SW480 (cell line): ENCODE measurements around the gene SLC6A18.
"Not testable (repeated sequence)": the region's sequence is repeated elsewhere in the genome, so short reads cannot be mapped to it uniquely, and the experiment has no call there.

ENCODE experiments used
- DNase-seq: peaks from one replicate; pipeline ENCODE4 v3.0.0-alpha.2; 2016; ENCODE audit warnings: low spot score

SLC6A18 gene

GRCh38 chr5:1276930-1277329 lies 51.7 kb downstream of the SLC6A18 start:
- no peak for DNase-seq

GRCh38 chr5:1277331-1277730 lies 52.1 kb downstream of the SLC6A18 start:
- no peak for DNase-seq

- DNase-seq, result no peak
Measured at GRCh38 chr5:1277781-1278180, 52.6 kb downstream of the SLC6A18 start.

GRCh38 chr5:1278216-1278615 lies 53.0 kb downstream of the SLC6A18 start:
- DNase-seq, result no peak

GRCh38 chr5:1278656-1279442 lies 53.7 kb downstream of the SLC6A18 start:
- DNase-seq, result no peak

- no peak for DNase-seq
Measured at GRCh38 chr5:1279443-1280151, 54.4 kb downstream of the SLC6A18 start.

- DNase-seq, result no peak
Measured at GRCh38 chr5:1280177-1281037, 55.2 kb downstream of the SLC6A18 start.

- no peak for DNase-seq
Measured at GRCh38 chr5:1281038-1281882, 56.1 kb downstream of the SLC6A18 start.

GRCh38 chr5:1282131-1282992 lies 57.2 kb downstream of the SLC6A18 start:
- no peak for DNase-seq

- not testable (repeated sequence) for DNase-seq
Measured at GRCh38 chr5:1282993-1283728, 58.0 kb downstream of the SLC6A18 start.

GRCh38 chr5:1283729-1284041 lies 58.5 kb downstream of the SLC6A18 start:
- not testable (repeated sequence) for DNase-seq

- DNase-seq, result not testable (repeated sequence)
Measured at GRCh38 chr5:1284336-1284970, 59.3 kb downstream of the SLC6A18 start.

GRCh38 chr5:1285141-1285540 lies 60.0 kb downstream of the SLC6A18 start:
- no peak for DNase-seq

GRCh38 chr5:1285883-1286291 lies 60.7 kb downstream of the SLC6A18 start:
- DNase-seq, result no peak

GRCh38 chr5:1288439-1289335 lies 63.5 kb downstream of the SLC6A18 start:
- no peak for DNase-seq

GRCh38 chr5:1289559-1289958 lies 64.4 kb downstream of the SLC6A18 start:
- DNase-seq, result not testable (repeated sequence)

- DNase-seq, result peak; percentile 25
Measured at GRCh38 chr5:1290956-1291355, 65.8 kb downstream of the SLC6A18 start.

GRCh38 chr5:1291611-1292080 lies 66.5 kb downstream of the SLC6A18 start:
- DNase-seq, result peak; percentile 78
